Peyer's patch (tissue), 4 donors: Measurements from ENCODE around the gene HSPB7.

ENCODE experiments used
- CTCF ChIP-seq, 6 experiments: fragments of 450-650 bp in 4 of 6; fragments of 200-600 bp in 2 of 6; sonication (generic) in 1 of 6; IDR thresholded peaks; one replicate each; pipeline ENCODE4 v1.5.1; 2017 to 2019; ENCODE audit warnings: antibody characterized with exemption in 6 of 6, mild to moderate bottlenecking in 3 of 6, moderate library complexity in 1 of 6
- POLR2A ChIP-seq, 2 donors: fragments of 450-650 bp; IDR thresholded peaks; one replicate each; pipeline ENCODE4 v1.5.1; 2017; ENCODE audit warnings: antibody characterized with exemption in 2 of 2, mild to moderate bottlenecking in 2 of 2, moderate library complexity in 2 of 2

GRCh38 chr1:16055613-16056520 is 38.0 kb upstream of the HSPB7 start:
- TF ChIP-seq POLR2A (IDR thresholded peaks at IDR 0.05) (no peak), CTCF (IDR thresholded peaks at IDR 0.05) (peak; percentile 82 to 97 (median 92))
